ENCODE measurements around the gene HAPLN1.

DNA sequence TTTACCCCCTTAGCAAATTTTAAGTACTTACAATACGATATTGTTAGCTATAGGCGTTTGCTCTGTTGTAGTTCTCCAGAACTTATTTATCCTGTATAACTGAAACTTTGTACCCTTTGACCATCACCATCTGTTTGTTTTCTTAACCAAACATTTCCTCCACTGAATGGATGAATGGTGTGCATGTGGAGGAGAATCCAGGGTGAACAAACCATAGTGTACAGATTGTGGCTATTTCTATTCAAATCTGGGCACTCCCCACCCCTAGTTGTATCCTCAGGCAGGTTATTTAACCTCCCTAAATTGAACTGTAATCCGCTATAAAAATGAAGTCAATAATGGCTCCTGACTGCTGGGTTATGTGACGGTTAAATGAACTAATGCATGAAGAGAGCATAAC, 21.4 kb upstream of the HAPLN1 start:
- TF ChIP-seq, protein P1, sequence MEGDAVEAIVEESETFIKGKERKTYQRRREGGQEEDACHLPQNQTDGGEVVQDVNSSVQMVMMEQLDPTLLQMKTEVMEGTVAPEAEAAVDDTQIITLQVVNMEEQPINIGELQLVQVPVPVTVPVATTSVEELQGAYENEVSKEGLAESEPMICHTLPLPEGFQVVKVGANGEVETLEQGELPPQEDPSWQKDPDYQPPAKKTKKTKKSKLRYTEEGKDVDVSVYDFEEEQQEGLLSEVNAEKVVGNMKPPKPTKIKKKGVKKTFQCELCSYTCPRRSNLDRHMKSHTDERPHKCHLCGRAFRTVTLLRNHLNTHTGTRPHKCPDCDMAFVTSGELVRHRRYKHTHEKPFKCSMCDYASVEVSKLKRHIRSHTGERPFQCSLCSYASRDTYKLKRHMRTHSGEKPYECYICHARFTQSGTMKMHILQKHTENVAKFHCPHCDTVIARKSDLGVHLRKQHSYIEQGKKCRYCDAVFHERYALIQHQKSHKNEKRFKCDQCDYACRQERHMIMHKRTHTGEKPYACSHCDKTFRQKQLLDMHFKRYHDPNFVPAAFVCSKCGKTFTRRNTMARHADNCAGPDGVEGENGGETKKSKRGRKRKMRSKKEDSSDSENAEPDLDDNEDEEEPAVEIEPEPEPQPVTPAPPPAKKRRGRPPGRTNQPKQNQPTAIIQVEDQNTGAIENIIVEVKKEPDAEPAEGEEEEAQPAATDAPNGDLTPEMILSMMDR (IDR thresholded peaks at IDR 0.05; ENCODE audit: low read depth, low read length, poor library complexity, severe bottlenecking), result no peak
- TF ChIP-seq EZH2phosphoT487 (IDR thresholded peaks at IDR 0.05; ENCODE audit: borderline replicate concordance, low read length), result no peak
